ENCODE measurements around the gene ZNF483.
"Not testable (repeated sequence)": the region's sequence is repeated elsewhere in the genome, so short reads cannot be mapped to it uniquely, and the experiment has no call there.

ZNF483 gene

DNA sequence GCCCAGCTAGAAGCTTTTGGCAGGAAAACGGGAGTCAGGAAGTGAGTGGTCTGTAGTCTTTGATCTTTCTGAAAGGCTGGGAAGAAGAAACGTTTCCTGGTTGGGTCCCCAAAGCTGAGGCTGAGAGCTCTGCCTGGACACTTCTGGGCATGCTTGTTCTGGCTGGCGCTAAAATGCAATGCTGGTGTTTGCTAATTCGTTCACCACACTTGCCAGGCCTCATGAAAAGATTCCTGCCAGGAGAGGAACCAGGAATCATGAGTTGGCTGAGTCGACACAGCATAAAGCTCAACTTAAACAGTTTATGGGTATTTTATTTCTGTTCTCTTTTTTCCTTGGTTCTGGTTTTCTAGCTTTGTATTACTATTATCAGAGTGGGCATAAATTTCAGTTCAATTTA, 85.2 kb downstream of the ZNF483 start:
- DNase-seq (ENCODE audit: low read depth in 3 of 3), result no peak

DNA sequence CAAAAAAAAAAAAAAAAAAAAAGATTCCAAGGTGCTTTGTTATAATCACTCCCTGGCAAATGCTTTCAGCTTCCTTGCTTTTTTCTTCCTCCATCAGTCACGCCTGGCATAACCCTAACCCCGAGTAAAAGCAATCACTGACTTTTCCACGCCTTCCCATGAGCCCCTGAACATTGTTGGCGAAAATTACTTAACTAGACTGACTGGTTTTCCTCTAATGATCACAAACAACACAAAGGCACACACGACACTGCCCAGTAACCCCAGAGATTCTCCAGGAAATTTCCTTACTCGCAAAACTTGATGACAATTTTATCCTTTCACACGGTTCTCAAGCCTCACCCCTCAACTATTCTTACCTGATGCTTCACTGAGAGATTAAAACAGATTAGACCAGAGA, 85.9 kb downstream of the ZNF483 start:
- DNase-seq (ENCODE audit: low read depth in 3 of 3), result no peak

DNA sequence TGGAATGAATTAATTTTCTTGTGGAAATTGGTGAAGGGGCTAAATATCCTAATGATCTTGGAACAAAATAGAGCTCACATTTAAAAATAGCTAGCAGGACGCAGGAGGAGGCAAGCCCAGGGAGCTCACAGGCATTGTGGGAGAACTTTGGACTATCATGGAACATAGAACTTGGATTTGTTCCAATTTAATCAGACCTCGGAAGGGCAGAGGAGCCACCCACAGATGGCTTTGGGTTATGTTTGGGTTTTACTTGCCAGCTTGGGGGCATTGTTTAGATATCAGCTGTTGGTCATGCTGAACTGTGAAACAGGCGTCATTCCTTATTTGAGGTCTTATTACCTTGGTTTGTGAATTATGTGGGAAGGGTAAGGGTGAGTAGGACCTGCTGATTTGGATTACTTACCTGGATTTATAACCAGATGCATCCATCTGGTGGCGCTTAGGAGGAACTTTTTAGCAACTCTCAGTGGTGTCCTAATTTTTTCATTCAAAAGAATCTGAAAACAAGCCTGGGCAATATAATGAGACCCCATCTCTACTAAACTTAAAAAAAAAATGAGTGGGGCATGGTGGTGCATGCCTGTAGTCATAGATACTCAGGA, 88.6 kb downstream of the ZNF483 start:
- no peak for DNase-seq (ENCODE audit: low read depth in 3 of 3)

DNA sequence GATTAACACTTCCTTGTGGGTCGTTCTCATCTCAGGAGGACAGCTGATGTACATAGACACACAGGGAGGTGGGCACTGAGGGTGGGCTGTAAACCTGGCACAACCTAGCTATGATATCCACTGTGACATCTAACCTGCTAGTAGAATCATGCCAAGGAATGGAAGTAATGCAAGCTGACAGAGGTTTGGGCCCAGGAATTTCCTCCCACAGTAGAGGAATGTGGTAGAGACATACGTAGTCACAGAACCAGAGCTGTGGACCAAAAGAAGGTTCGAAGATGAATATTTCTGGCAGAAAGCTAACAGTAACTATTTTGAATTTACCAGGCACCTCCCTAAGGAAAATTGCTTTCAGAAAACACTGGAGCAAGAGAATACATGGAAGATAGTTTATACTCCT, 90.9 kb downstream of the ZNF483 start:
- DNase-seq (ENCODE audit: low read depth in 3 of 3), result no peak

DNA sequence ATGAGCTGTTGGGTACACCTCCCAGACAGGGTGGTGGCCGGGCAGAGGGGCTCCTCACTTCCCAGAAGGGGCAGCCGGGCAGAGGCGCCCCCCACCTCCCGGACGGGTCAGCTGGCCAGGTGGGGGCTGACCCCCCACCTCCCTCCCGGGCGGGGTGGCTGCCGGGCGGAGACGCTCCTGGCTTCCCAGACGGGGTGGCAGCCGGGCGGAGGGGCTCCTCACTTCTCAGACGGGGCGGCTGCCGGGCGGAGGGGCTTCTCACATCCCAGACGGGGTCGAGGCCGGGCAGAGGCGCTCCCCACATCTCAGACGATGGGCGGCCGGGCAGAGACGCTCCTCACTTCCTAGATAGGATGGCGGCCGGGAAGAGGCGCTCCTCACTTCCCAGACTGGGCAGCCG, 92.4 kb downstream of the ZNF483 start:
- not testable (repeated sequence) for DNase-seq (ENCODE audit: low read depth in 3 of 3)

DNA sequence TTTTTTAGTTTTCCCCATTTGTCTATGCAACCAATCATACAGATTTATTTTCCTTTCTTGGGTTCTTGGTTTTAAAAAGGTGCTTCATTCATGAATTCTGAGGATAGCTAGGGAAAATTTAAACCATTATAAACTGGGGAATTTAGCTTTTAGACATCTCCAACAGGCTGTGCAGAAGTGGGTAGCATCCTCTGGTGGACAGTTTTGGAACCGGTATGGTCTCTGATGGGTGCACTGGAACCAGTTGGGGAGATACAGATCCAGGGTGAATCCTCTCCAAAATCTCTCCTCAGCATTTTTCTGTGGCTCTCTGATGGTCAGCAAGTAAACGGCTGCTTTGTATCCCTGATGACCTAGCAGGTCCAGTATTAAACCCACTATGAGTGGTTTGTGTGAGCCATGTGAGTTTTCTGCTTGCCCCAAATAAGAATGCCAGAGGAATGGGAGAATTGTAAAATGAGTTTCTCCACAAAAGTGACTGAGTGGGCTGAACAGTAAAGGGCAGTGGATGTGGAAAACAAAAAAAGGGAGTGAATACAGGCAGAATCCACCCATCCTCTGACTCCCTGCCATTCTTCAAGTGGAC, 97.0 kb downstream of the ZNF483 start:
- no peak for DNase-seq (ENCODE audit: low read depth in 3 of 3)

DNA sequence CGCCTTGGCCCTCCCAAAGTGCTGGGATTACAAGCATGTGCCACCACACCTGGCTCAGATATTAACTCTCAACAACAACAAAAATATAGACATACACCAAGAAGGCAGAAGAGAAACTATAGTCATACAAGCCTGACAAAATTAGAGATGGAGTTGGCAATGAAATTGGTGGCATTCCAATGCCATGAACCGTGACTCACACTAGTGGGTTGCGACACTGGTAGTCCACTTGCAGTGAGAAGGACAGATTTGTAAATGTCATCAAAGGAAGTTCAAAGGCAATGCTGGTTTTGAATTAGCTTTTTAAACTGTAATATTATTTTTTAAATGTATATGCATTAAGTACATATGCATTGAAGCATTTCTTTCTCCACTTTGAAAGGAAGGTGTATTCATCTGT, 97.6 kb downstream of the ZNF483 start:
- DNase-seq (ENCODE audit: low read depth in 3 of 3), result no peak
